Muscle layer of duodenum (tissue), 2 donors: ENCODE measurements around the gene SHC3.

ENCODE experiments used
- H3K27ac ChIP-seq: one replicate; pipeline ENCODE4 v1.7.0; 2013; ENCODE audit warnings: mild to moderate bottlenecking, low read length
- H3K27me3 ChIP-seq: one replicate; pipeline ENCODE4 v1.7.0; 2013; ENCODE audit warnings: low read depth, mild to moderate bottlenecking, control low read depth, low read length
- H3K36me3 ChIP-seq, 2 donors: one replicate each; pipeline ENCODE4 v1.7.0; 2013; ENCODE audit warnings: low read length in 2 of 2, control low read depth in 1 of 2, mild to moderate bottlenecking in 1 of 2; ENCODE audit not compliant: insufficient read depth in 2 of 2, control insufficient read depth in 1 of 2
- H3K4me1 ChIP-seq, 2 donors: one replicate each; pipeline ENCODE4 v1.7.0; 2013; ENCODE audit warnings: low read length in 2 of 2, mild to moderate bottlenecking in 2 of 2, control low read depth in 1 of 2, moderate library complexity in 1 of 2; ENCODE audit not compliant: insufficient read depth in 2 of 2, control insufficient read depth in 1 of 2
- H3K4me3 ChIP-seq, 2 donors: one replicate each; pipeline ENCODE4 v1.7.0; 2013; ENCODE audit warnings: low read length in 2 of 2, low read depth in 1 of 2, mild to moderate bottlenecking in 1 of 2
- H3K9me3 ChIP-seq, 2 donors: one replicate each; pipeline ENCODE4 v1.7.0; 2013; ENCODE audit warnings: low read length in 2 of 2, control low read depth in 1 of 2, mild to moderate bottlenecking in 1 of 2; ENCODE audit not compliant: control insufficient read depth in 1 of 2
- donor health status: healthy.

The SHC3 gene

GRCh38 chr9:89032661-89033060 lies 146.0 kb downstream of the SHC3 start:
- Histone ChIP-seq H3K27me3 (no peaks in the 10 kb centered on the region), H3K9me3 (peaks cover 0 to 4% of the 10 kb centered on the region in 2 donors)

GRCh38 chr9:89032173-89032572 lies 146.4 kb downstream of the SHC3 start:
- no peaks in the 10 kb centered on the region for H3K27me3 ChIP-seq
- peaks cover 0 to 4% of the 10 kb centered on the region in 2 donors for H3K9me3 ChIP-seq
- no peak overlapping the region for H3K27ac ChIP-seq
- peaks cover 0 to 4% of the 10 kb centered on the region in 2 donors for H3K36me3 ChIP-seq
- no peaks in the 10 kb centered on the region for H3K4me1 ChIP-seq
- H3K4me3 ChIP-seq: no peak overlapping the region

More at GRCh38 chr9:89032661-89033060, 146.0 kb downstream of the SHC3 start:
- Histone ChIP-seq H3K36me3 (peaks cover 0 to 4% of the 10 kb centered on the region in 2 donors), H3K27ac (no peak overlapping the region), H3K4me3 (no peak overlapping the region), H3K4me1 (no peaks in the 10 kb centered on the region)

- H3K4me1 ChIP-seq: no peaks in the 10 kb centered on the region
- peaks cover 0 to 4% of the 10 kb centered on the region in 2 donors for H3K36me3 ChIP-seq
- H3K27me3 ChIP-seq: no peaks in the 10 kb centered on the region
- no peak overlapping the region for H3K27ac ChIP-seq
- H3K4me3 ChIP-seq: no peak overlapping the region
- peaks cover 0 to 4% of the 10 kb centered on the region in 2 donors for H3K9me3 ChIP-seq
Measured at GRCh38 chr9:89029788-89030187, 148.8 kb downstream of the SHC3 start.

- H3K4me1 ChIP-seq: peaks cover 1 to 11% of the 10 kb centered on the region in 2 donors
- H3K36me3 ChIP-seq: peaks cover 0 to 3% of the 10 kb centered on the region in 2 donors
- no peaks in the 10 kb centered on the region for H3K27me3 ChIP-seq
- H3K27ac ChIP-seq: no peak overlapping the region
- peaks cover 0 to 4% of the 10 kb centered on the region in 2 donors for H3K9me3 ChIP-seq
- no peak overlapping the region for H3K4me3 ChIP-seq
Measured at GRCh38 chr9:89026876-89027275, 151.7 kb downstream of the SHC3 start.

GRCh38 chr9:89025553-89025952 lies 153.1 kb downstream of the SHC3 start:
- Histone ChIP-seq H3K4me1 (peaks cover 7 to 15% of the 10 kb centered on the region in 2 donors), H3K4me3 (no peak overlapping the region), H3K27me3 (no peaks in the 10 kb centered on the region), H3K9me3 (peaks cover 0 to 4% of the 10 kb centered on the region in 2 donors), H3K36me3 (no peaks in the 10 kb centered on the region), H3K27ac (no peak overlapping the region)

- Histone ChIP-seq H3K27me3 (no peaks in the 10 kb centered on the region), H3K9me3 (peaks cover 0 to 4% of the 10 kb centered on the region in 2 donors), H3K4me1 (peaks cover 7 to 15% of the 10 kb centered on the region in 2 donors), H3K27ac (no peak overlapping the region), H3K36me3 (no peaks in the 10 kb centered on the region), H3K4me3 (no peak overlapping the region)
Measured at GRCh38 chr9:89024727-89025126, 153.9 kb downstream of the SHC3 start.

GRCh38 chr9:89023740-89024139 lies 154.9 kb downstream of the SHC3 start:
- no peaks in the 10 kb centered on the region for H3K9me3 ChIP-seq
- no peak overlapping the region for H3K27ac ChIP-seq
- peaks cover 7 to 15% of the 10 kb centered on the region in 2 donors for H3K4me1 ChIP-seq
- H3K36me3 ChIP-seq: no peaks in the 10 kb centered on the region
- H3K27me3 ChIP-seq: no peaks in the 10 kb centered on the region
- H3K4me3 ChIP-seq: no peak overlapping the region

GRCh38 chr9:89022902-89023301 lies 155.7 kb downstream of the SHC3 start:
- no peak overlapping the region for H3K27ac ChIP-seq
- no peaks in the 10 kb centered on the region for H3K27me3 ChIP-seq
- no peaks in the 10 kb centered on the region for H3K36me3 ChIP-seq
- H3K9me3 ChIP-seq: no peaks in the 10 kb centered on the region
- H3K4me3 ChIP-seq: no peak overlapping the region
- H3K4me1 ChIP-seq: peaks cover 7 to 15% of the 10 kb centered on the region in 2 donors

GRCh38 chr9:89022001-89022759 lies 156.4 kb downstream of the SHC3 start:
- Histone ChIP-seq H3K9me3 (no peaks in the 10 kb centered on the region), H3K27ac (peak overlapping the region; percentile 43), H3K4me1 (peaks cover 7 to 15% of the 10 kb centered on the region in 2 donors), H3K27me3 (no peaks in the 10 kb centered on the region), H3K4me3 (no peak overlapping the region), H3K36me3 (no peaks in the 10 kb centered on the region)

- Histone ChIP-seq H3K27me3 (no peaks in the 10 kb centered on the region), H3K9me3 (no peaks in the 10 kb centered on the region), H3K4me3 (no peak overlapping the region), H3K4me1 (peaks cover 7 to 15% of the 10 kb centered on the region in 2 donors), H3K36me3 (no peaks in the 10 kb centered on the region), H3K27ac (peak overlapping the region; percentile 43)
Measured at GRCh38 chr9:89021154-89021803, 157.3 kb downstream of the SHC3 start.

- Histone ChIP-seq H3K27me3 (no peaks in the 10 kb centered on the region), H3K9me3 (no peaks in the 10 kb centered on the region), H3K4me1 (peaks cover 7 to 15% of the 10 kb centered on the region in 2 donors), H3K27ac (no peak overlapping the region), H3K4me3 (no peak overlapping the region), H3K36me3 (no peaks in the 10 kb centered on the region)
Measured at GRCh38 chr9:89020754-89021153, 157.9 kb downstream of the SHC3 start.
